HL-60 (cell line): Measurements from ENCODE around the gene NT5DC3.

Source experiments
- GABPA ChIP-seq: IDR thresholded peaks from 2 replicates; pipeline ENCODE4 v1.6.1; 2012; ENCODE audit warnings: low read depth
- POLR2AphosphoS5 ChIP-seq: IDR thresholded peaks from 2 replicates; pipeline ENCODE4 v1.6.1; 2012; ENCODE audit warnings: low read depth
- SPI1 ChIP-seq: IDR thresholded peaks from 2 replicates; pipeline ENCODE4 v1.6.1; 2012; ENCODE audit warnings: low read depth, mild to moderate bottlenecking, borderline replicate concordance
- TF ChIP-seq, protein P1 (sequence below): IDR thresholded peaks from one replicate; pipeline ENCODE4 v1.5.1; 2011; ENCODE audit warnings: low read length, control low read depth, inconsistent platforms; ENCODE audit not compliant: insufficient read depth

DNA sequence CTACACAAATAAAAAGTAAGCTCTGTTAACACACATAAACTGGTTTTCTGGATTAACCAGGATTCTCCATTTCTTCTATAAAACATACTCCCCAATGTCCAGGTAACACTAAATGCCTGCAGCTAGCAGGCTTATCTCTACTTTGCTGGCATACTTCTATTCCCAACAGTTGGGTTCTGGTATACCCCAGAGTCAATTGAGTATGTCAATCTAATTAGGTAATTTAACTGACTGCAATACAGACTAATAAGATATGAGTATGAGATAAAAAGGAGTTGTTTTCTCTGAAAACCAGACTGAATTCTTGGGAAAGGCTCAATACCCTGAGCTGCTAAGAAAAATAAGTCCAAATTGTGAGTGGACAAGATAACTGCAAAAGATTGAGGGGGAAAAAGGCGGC lies 9.4 kb upstream of the NT5DC3 start:
- TF ChIP-seq, protein P1, sequence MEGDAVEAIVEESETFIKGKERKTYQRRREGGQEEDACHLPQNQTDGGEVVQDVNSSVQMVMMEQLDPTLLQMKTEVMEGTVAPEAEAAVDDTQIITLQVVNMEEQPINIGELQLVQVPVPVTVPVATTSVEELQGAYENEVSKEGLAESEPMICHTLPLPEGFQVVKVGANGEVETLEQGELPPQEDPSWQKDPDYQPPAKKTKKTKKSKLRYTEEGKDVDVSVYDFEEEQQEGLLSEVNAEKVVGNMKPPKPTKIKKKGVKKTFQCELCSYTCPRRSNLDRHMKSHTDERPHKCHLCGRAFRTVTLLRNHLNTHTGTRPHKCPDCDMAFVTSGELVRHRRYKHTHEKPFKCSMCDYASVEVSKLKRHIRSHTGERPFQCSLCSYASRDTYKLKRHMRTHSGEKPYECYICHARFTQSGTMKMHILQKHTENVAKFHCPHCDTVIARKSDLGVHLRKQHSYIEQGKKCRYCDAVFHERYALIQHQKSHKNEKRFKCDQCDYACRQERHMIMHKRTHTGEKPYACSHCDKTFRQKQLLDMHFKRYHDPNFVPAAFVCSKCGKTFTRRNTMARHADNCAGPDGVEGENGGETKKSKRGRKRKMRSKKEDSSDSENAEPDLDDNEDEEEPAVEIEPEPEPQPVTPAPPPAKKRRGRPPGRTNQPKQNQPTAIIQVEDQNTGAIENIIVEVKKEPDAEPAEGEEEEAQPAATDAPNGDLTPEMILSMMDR, result no peak
- no peak for TF ChIP-seq POLR2AphosphoS5
- TF ChIP-seq GABPA, result no peak
- TF ChIP-seq SPI1, result no peak
